ENCODE measurements around the gene PAWR.

PAWR gene, protein sequence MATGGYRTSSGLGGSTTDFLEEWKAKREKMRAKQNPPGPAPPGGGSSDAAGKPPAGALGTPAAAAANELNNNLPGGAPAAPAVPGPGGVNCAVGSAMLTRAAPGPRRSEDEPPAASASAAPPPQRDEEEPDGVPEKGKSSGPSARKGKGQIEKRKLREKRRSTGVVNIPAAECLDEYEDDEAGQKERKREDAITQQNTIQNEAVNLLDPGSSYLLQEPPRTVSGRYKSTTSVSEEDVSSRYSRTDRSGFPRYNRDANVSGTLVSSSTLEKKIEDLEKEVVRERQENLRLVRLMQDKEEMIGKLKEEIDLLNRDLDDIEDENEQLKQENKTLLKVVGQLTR

DNA sequence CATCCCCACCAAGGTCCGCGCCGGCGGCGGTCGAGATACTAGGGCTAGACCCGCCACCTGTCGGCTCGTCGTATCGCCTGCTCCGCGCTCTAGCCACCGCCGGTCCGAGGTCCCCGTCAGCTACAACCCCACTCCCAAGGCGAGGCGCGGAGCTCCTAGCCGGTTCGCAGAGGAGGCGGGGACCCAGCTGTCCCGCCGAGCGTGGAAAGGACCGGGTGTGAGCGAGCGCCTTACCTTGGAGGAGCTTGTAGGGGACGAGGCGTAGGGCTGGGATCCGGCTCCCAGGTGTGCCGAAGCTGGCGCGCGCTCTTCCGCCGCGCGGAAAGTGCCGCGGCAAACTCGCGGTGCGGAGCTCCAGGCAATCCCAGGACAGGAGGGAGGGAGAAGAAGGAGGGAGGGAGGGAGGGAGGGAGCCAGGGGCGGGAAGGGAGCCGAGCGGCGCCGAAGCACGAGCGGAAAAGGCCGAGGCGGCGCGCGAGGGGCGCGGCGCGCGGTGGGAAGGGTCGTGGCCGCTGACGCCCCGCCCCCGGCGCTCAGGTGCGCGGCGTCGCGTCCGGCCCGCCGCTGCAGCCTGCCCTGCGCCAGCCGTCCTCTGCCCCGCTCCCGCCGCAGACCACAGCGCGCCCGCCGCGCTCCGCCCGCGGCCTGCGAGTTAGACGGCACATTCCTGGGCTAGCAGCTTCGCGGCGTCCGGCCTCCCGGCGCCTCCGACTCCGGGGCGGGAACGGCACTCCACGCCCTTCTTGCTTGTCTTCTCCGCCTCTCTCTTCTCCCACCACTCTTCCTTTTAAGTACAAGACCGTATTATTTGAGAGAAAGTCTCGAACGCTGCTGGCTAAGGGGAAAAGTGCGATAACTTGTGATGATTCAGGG, at the start of gene PAWR:
Gene PAWR (minus strand): TSS at position 327 of the 873 bp plus-strand sequence. CDS start 720 bp downstream, outside the sequence.
- no peak for DNase-seq (ENCODE audit: low read depth in 2 of 2)

DNA sequence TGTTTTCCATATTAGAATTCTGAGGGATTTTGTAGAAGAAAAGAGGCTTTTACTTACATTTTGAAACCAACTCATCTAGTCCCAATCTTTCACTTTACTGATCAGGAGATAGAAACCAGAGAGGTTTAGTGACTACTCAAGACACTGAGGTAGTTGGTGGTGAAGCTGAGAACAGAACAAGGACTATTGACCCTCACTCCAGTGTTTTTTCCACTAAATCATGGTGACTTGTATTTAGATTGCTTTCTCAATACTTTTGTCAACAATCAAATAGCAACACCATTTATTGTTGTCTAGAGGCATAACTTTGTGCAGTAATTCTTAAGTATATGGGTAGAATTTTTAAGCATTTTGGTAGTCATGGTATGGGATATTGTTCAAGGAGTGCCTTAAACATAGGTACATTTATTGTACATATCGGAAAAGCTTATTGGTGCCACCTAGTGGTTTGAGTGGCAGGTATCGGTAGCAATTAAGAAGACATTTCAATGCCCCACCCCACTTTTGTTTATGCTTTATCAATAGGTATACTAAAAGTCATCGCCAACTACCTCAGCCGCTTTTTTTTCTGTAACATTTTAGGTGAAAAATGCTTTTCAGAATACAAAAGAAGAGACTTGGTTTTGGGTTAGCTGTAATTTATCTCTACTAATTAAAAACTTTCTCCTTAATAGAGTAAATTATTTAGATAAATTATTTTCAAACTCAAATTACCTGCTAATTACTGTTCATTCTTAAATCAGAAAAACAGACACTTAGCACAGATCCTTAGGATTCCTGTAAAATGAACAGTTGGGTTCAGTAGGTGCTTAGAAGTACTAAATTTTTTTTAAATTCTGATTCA, 47.3 kb upstream of the PAWR start:
- peak in 1 of 2 donors; percentile 5 for DNase-seq (ENCODE audit: low read depth in 2 of 2)

DNA sequence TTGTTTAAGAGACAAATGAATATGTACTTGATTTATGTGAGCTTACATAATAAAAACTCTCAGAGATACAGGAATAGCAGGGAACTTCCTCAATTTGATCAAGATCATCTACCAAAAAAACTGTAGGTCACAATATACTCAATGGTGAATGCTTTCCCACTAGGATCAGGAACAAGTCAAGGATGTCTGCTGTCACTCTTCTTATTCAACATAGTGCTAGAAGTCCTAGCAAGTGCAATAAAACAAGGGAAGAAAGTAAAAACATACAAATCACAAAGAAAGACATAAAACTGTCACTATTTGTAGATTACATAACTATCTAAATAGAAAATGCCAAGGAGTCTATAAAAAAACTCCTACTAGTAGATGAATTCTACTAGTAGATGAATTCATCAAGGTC, 41.9 kb upstream of the PAWR start:
- no peak for DNase-seq (ENCODE audit: low read depth in 2 of 2)

DNA sequence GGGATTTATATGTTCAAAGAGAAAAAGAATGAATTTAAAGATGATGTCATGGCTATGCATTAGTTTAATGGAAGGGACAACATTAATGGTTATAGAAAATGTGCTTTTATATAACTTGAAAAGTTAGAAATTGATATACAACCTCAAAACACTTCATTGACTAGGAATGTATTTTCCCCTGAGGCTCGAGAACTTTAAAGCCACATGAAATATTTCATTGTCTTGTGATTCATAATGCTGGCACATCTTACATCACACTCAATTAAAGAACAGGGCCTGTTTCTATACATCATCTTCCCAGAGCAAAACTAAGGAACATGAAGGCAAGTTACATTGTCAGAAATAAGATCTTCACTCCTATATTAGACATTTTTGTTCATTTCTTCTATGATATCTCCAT, 35.2 kb upstream of the PAWR start:
- DNase-seq (ENCODE audit: low read depth in 2 of 2), result no peak

DNA sequence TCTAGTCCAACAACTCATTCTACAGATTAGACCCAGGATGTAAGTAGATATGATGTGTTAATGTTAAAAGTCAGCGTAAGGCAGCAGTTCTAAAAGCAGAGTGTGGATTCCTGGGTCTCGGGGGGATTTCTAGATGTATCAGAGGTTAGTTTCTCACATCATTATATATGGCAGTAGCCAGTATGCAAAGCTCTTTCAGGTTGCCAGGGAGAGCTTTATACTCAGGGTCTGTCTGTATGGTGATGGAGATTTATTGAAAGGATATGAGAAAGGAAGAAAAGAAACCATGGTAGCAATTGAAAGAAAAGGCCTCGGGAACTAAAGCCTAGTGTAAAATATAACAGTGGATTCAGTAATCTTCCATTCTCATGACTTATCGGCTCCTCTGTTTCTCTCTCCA, 26.2 kb upstream of the PAWR start:
- DNase-seq (ENCODE audit: low read depth in 2 of 2), result no peak

DNA sequence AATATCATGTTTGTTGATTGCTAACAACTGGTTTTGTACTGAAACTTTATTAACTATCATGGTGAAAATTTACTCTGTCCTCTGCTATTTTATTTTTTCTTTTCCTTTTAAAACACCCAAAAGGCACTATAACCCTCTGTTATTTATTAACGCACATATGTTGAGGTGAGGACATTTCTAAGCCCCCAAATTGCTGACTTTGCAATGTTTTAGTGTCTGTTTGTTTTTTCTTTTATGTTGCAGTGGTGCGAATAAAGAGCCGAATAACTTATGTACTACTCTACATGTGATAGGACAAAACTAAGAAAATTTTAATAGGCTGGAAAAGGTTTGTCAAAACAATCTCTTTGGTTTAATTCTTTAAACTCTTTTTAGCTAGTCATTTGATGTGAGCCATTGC, 24.5 kb upstream of the PAWR start:
- DNase-seq (ENCODE audit: low read depth in 2 of 2), result no peak

DNA sequence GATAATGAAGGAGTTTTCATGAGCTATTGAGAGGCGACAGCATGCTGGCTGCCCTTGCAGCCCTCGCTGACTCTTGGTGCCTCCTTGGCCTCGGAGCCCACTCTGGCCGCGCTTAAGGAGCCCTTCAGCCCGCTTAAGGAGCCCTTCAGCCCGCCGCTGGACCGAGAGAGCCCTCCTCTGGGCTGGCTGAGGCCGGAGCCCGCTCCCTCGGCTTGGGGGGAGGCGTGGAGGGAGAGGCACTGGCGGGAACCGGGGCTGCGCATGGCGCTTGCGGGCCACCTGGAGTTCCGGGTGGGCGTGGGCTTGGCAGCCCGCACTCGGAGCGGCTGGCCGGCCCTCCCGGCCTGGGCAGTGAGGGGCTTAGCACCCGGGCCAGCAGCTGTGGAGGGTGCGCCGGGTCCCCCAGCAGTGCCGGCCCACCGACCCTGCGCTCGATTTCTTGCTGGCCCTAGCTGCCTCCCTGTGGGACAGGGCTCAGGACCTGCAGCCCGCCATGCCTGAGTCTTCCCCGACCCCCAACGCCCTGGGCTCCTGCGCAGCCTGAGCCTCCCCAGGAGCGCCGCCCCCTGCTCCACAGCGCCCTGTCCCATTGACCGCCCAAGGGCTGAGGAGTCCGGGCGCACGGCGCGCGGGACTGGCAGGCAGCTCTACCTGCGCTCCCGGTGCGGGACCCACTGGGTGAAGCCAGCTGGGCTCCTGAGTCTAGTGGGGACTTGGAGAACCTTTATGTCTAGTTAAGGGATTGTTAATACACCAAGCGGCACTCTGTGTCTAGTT, 20.1 kb upstream of the PAWR start:
- no peak for DNase-seq (ENCODE audit: low read depth in 2 of 2)

DNA sequence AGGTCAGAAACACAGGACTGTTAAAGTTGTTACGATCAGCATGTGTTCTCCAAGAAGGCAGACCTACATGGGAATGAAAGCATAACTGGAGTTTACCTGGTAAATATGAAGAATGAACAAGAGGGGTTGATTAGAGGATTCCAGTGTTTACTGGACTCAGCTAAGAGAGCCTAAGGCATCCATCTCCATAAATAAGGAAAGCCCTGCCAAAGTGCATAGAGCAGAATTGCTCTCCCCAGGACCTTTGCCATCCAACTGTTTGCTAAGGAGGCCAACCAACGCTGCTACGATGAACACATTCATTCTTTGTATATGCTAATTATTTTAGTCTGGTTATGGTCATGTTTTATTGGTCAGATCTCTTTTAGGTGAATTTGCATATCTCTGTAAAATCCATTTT, 17.1 kb upstream of the PAWR start:
- DNase-seq (ENCODE audit: low read depth in 2 of 2), result no peak

DNA sequence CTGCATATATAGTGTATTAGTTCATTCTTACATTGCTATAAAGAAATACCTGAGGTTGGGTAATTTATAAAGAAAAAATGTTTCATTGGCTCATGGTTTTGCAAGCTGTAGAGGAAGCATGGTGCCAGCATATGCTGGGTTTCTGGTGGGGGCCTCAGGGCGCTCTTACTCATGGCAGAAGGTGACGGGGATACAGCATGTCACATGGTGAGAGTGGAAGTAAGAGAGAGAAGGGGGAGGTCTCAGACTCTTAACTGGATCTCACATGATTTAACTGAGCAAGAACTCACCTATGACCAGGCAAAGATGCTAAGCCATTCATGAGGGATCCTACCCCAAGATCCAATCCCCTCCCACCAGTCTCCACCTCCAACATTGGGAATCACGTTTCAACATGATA, 15.9 kb upstream of the PAWR start:
- no peak for DNase-seq (ENCODE audit: low read depth in 2 of 2)

DNA sequence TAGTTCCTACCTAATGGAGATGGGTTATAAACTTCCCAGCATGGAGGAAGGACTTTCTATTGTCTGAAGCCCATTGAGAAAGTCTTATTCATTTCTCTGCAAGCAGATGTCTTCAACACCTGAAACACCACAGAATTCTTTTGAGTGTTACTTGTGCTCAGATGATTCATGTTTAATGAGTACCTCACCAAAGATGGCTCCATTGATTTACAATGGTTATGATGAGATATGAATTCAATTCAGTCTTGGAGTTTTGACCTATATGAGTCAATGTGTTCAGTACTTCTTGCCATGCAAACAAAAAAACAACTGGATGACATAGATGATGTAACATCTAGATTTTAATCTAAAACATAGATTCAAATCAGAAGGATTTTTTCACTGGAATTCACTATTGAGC, 15.4 kb upstream of the PAWR start:
- no peak for DNase-seq (ENCODE audit: low read depth in 2 of 2)

DNA sequence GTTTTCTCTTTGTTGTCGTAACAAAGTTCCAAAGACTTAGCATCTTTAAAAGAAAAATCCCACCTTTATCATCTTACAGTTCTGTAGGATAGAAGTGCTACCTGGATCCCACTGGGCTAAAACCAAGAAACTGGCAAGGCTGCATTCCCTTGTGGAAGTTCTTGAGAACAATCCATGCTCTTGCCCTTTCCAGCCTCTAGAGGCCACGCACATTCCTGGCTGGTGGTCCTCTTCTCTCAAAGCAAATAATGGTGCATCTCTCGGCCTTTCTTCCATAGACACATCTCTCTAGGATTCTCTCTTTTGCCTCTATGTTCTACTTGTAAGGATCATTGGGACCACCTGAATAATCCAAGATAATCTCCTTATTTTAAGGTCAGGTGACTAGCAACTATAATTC, 8.2 kb upstream of the PAWR start:
- DNase-seq (ENCODE audit: low read depth in 2 of 2), result no peak

DNA sequence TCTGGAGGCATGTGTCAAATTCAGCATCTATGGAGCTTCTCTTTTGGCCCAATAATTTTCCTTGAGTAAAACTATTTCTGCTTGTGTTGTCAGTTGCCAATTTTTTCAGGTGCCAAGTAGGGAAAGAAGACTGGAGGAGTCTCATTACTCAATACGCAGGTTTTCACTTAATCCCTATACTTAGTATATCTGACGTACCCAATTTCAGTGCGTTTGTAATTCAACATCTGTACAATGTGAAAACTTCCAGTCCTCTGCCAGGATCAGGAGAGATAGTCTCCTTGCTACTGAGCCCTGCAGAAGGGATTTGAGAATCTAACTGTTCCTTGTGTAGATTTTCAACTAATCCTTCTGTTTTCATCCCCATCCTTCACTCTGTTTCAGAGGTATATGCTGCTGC, 5.7 kb upstream of the PAWR start:
- no peak for DNase-seq (ENCODE audit: low read depth in 2 of 2)

DNA sequence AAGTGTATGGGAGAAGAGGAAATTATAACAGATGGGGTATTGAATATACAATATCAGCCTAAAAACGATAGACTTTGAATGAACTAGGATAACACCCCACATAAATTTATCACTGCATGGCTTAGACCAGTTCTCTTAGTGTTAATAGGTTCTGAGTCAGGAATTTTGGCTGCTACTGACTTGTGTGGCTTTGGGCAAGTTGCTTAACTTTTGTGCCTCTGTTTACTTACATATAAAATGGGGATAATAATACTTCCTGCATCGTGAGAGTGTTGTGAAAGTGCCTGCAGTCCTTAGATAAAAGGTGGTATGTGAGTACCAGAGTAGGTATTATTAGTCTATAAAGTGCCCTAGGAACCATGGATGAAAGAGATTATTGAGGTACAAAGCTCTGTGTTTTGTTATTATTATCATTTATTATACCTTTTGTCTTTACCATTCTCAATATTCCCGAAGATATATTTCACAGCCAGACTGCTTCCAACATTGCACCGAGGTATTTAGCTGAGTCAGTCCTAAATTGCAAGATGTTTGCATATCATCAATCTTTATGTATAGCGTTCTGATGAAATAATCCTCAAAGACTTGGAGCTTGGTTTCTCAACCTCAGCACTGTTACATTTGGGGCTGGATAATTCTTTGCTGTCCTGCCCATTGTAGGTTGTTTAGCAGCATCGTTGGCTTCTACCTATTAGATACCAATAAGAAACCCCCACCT, 2.3 kb upstream of the PAWR start:
- DNase-seq (ENCODE audit: low read depth in 2 of 2), result no peak

DNA sequence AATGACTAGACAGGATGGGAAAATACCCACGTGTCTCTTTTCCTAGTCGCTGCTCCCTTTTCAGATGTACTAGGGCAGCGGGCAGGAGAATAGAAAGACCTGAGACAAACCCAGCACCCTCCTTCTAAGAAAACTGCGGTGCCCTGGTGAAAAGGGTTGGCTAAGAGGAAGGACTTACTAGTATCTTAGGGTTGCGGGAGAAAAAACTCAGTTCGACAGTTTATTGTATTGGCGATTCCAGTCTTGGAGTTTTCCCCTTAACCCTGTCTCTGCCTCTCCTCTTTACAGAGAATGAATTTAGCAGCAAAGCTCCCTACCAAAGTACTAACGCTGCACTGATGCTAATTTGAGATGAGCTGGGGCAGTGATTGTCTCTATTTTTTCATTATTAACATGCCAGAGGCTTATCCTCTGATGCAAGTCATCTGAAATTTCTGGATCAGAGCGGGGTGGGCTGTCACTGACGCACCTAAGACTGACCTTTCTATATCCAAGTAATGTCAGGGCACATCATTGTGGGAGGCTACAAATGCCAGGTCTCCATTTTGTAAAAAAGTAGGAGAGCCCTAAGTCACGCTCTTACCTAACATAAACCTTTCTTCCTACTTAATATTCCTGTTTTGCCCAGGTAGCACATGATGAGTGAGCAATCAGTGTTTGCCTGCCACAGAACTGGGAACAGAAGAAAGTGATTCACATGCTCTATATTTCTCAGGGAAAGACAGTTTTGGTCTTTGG, 916 bp upstream of the PAWR start:
- no peak for DNase-seq (ENCODE audit: low read depth in 2 of 2)

DNA sequence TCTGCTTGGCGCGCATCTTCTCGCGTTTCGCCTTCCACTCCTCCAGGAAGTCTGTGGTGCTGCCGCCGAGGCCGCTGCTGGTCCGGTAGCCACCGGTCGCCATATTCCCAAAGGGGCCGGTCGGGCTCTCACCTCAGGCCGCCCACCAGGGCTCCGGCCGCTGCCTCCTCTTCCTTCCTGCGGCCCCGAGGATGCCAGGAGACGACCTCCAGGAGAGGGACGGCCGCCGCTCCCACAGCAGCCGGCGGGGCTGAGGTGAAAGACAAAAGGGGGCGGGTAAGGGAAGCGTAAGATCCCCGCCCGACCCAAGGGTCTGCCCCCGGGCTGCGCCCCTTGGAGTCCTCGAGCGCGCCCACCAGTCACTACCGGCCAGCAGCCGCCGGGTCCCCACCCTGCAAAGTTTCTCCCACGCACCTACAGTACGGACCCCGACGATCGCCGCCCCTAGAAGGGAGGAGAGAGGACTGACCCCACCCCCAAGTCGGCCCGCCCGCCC, 574 bp downstream of the PAWR start:
- no peak for DNase-seq (ENCODE audit: low read depth in 2 of 2)

DNA sequence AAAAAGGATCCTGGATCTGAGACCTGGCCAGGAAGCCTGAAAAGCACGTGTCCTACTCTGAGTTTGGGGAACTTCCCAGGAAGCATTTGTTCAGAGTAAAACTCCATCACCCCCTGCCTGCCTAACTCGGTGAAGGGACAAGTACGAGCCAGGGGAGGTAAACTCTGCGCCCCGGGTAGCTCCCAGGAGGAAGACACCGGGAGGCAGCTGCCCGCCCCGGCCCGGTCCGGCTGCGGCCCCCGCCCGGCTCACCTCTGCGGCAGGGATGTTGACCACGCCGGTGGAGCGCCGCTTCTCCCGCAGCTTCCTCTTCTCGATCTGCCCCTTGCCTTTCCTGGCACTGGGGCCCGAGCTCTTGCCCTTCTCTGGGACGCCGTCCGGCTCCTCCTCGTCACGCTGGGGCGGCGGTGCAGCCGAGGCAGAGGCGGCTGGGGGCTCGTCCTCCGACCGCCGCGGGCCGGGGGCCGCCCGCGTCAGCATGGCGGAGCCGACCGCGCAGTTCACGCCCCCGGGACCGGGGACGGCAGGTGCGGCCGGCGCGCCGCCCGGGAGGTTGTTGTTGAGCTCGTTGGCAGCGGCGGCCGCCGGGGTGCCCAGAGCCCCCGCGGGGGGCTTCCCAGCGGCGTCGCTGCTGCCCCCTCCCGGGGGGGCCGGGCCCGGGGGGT, 1.2 kb downstream of the PAWR start:
- DNase-seq (ENCODE audit: low read depth in 2 of 2), result no peak

DNA sequence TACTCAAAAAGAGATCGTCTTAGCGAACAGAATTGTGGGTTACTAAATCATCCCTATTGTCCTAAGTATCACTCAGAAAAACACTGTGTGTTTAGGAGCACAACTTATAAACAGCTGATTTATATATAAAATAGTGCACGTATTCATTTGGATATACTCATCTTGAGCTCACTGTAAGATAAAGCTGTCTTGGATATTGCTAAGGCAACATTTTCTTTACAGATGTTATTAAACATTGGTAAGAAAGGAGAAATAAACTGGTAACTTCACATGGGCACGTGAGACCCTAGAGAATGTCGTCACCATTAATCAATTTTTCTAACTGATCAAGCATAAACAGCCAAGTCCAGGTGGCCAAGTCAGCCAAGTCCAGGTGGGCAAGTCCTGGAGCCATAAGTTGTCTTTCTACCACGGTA, 1.7 kb downstream of the PAWR start:
- DNase-seq (ENCODE audit: low read depth in 2 of 2), result no peak

DNA sequence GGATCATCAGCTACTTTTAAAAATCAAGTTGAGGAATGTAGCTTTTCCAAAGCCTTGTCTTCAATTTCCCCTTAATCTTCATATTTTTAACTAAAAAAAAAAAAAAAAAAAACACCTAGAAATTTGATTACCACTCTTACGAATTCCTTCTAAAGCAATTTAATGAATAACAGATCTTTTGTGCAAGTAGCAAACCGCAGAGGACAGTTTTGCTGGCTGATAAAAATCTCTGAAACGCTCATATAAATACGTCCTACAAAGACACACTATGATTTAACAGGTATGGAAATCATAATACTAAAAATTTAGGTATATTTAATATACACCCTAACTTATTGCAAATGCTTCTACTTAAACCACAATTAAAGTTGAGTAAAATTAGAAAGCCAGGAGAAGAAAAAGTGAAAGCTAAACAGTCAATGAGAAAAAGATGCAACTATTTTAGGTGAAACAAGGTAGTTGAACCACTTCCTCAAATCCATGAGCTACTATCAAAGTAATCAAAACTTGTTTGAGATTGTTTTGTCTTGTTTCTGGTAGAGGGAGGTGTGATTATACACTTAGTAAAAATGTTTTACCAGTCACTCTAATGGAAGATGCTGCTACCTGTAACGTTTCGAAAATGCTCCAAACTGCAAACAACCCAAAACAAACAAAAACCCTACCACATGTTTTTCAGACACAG, 2.2 kb downstream of the PAWR start:
- DNase-seq (ENCODE audit: low read depth in 2 of 2), result no peak
